ENCODE measurements around the gene ITGB8.
"Not testable (repeated sequence)": the region's sequence is repeated elsewhere in the genome, so short reads cannot be mapped to it uniquely, and the experiment has no call there.

The ITGB8 gene

DNA sequence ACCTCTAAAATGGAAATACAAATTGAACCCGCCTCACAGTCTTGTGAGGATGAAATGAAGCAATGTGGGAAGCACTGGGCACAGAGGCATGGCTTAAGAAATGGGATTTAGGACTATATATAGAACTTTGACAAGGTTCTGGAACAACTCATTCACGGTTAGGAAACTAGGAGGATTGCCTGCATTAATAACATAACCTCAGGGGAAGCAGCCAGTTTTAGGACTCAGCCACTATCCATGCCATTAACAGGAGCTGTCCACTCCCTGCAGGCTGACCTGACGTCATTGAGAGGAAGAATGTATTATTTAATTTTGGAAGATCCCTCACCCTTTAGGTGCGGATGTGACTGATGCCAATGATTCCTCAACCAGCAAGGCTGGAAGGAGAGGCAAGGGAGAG, 34.8 kb downstream of the ITGB8 start:
- Histone ChIP-seq H3K36me3 (ENCODE audit: control insufficient read depth in 2 of 2, insufficient read depth in 2 of 2, low read length in 2 of 2) (no peaks in the 10 kb centered on the region), H3K27ac (ENCODE audit: low read depth in 2 of 2, low read length in 2 of 2) (no peak overlapping the region), H3K9me3 (ENCODE audit: control insufficient read depth in 2 of 2, low read length in 2 of 2) (no peaks in the 10 kb centered on the region), H3K4me1 (ENCODE audit: control insufficient read depth in 2 of 2, insufficient read depth in 2 of 2, low read length in 2 of 2) (no peaks in the 10 kb centered on the region), H3K9ac (ENCODE audit: low read depth in 1 of 2, low read length in 2 of 2) (no peak overlapping the region), H3K27me3 (ENCODE audit: control insufficient read depth in 2 of 2, insufficient read depth in 2 of 2, low read length in 2 of 2) (no peaks in the 10 kb centered on the region), H3K4me3 (ENCODE audit: low read length in 2 of 2) (no peak overlapping the region)

DNA sequence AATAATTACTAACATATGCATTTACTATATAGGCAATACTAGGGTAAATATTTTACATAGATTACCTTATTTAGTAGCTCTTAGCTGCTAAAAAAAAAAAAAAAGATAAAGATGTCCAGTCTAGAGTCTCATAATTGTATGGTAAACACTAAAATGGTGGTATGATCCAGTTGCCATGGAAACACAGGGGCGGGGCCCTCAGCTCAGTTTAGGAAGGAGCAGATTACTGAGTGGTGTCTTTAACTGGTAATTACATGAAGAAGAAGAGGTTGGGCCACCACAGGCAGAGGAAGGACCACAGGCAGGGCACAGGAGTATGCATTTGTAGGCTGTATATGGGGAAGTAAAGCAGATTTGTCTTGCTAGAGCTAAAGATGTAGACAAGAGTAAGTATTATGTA, 43.7 kb downstream of the ITGB8 start:
- Histone ChIP-seq H3K9ac (ENCODE audit: low read depth in 1 of 2, low read length in 2 of 2) (no peak overlapping the region), H3K9me3 (ENCODE audit: control insufficient read depth in 2 of 2, low read length in 2 of 2) (no peaks in the 10 kb centered on the region), H3K36me3 (ENCODE audit: control insufficient read depth in 2 of 2, insufficient read depth in 2 of 2, low read length in 2 of 2) (no peaks in the 10 kb centered on the region), H3K27ac (ENCODE audit: low read depth in 2 of 2, low read length in 2 of 2) (no peak overlapping the region), H3K4me3 (ENCODE audit: low read length in 2 of 2) (no peak overlapping the region), H3K4me1 (ENCODE audit: control insufficient read depth in 2 of 2, insufficient read depth in 2 of 2, low read length in 2 of 2) (no peaks in the 10 kb centered on the region), H3K27me3 (ENCODE audit: control insufficient read depth in 2 of 2, insufficient read depth in 2 of 2, low read length in 2 of 2) (no peaks in the 10 kb centered on the region)

DNA sequence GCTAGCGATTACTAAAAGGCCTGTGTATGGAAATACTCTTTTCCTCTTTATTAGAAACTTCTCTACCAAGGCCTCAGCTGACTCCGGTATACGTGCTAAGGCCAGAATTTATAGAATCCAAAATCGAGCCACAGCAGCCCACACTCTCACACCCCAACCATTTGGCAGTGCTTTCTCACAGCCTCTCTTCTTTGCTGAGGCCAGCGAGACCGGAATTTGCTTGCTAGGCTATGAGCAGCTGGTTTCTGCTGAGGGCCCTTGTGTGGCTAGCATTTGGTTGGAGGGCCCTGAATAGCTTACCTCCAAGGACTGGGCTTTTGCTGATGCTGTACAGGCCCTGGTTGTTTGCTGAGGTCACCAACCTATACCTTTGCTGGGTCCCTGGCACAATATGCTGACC, 46.1 kb downstream of the ITGB8 start:
- Histone ChIP-seq H3K27ac (ENCODE audit: low read depth in 2 of 2, low read length in 2 of 2) (no peak overlapping the region), H3K36me3 (ENCODE audit: control insufficient read depth in 2 of 2, insufficient read depth in 2 of 2, low read length in 2 of 2) (peaks cover 2 to 6% of the 10 kb centered on the region in 2 donors), H3K4me1 (ENCODE audit: control insufficient read depth in 2 of 2, insufficient read depth in 2 of 2, low read length in 2 of 2) (no peaks in the 10 kb centered on the region), H3K4me3 (ENCODE audit: low read length in 2 of 2) (no peak overlapping the region), H3K9ac (ENCODE audit: low read depth in 1 of 2, low read length in 2 of 2) (no peak overlapping the region), H3K9me3 (ENCODE audit: control insufficient read depth in 2 of 2, low read length in 2 of 2) (no peaks in the 10 kb centered on the region), H3K27me3 (ENCODE audit: control insufficient read depth in 2 of 2, insufficient read depth in 2 of 2, low read length in 2 of 2) (no peaks in the 10 kb centered on the region)

DNA sequence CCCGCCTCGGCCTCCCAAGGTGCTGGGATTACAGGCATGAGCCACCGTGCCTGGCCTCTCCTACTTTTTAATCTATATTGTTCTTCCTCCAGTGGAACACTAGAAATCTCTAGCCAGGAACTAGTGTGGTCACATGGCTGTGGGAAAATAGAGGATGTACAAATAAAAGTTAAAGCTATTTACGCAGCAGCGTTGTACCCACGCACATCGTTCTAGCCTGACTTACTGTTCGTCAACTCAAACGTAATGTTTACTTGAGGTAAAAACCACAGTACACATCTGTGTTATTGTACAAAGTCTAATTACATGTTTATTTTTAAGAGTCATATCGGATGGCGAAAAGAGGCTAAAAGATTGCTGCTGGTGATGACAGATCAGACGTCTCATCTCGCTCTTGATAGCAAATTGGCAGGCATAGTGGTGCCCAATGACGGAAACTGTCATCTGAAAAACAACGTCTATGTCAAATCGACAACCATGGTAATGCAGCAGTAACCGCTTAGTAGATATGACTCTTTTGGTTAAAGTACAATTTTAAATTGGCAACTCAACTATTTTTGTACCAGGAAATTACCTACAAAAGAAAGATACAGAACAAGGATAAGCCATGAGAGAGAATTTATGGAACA, 50.8 kb downstream of the ITGB8 start:
- no peak overlapping the region for H3K9ac ChIP-seq (ENCODE audit: low read depth in 1 of 2, low read length in 2 of 2)
- no peaks in the 10 kb centered on the region for H3K27me3 ChIP-seq (ENCODE audit: control insufficient read depth in 2 of 2, insufficient read depth in 2 of 2, low read length in 2 of 2)
- no peaks in the 10 kb centered on the region for H3K9me3 ChIP-seq (ENCODE audit: control insufficient read depth in 2 of 2, low read length in 2 of 2)
- H3K4me3 ChIP-seq (ENCODE audit: low read length in 2 of 2), result no peak overlapping the region
- peaks cover 2 to 9% of the 10 kb centered on the region in 2 donors for H3K36me3 ChIP-seq (ENCODE audit: control insufficient read depth in 2 of 2, insufficient read depth in 2 of 2, low read length in 2 of 2)
- no peaks in the 10 kb centered on the region for H3K4me1 ChIP-seq (ENCODE audit: control insufficient read depth in 2 of 2, insufficient read depth in 2 of 2, low read length in 2 of 2)
- H3K27ac ChIP-seq (ENCODE audit: low read depth in 2 of 2, low read length in 2 of 2), result no peak overlapping the region

DNA sequence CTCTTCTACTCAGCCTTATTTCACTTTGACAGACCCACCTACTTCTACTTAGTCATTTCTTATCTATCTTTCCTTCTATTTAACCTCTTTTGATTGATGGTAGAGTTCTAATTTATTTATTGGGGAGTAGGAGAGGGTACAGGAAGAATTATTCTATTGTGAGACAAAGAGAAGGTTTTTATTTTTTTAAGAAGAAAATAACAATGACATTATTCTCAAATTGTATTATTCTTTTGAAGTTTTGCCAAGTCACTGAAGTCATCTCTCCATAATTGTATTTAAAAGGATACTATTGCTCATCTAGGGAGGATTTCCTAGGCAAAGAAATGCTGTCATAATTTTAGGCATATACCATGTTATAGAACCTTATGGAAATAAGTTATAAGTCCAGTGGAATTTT, 52.7 kb downstream of the ITGB8 start:
- Histone ChIP-seq H3K36me3 (ENCODE audit: control insufficient read depth in 2 of 2, insufficient read depth in 2 of 2, low read length in 2 of 2) (peaks cover 2 to 9% of the 10 kb centered on the region in 2 donors), H3K27me3 (ENCODE audit: control insufficient read depth in 2 of 2, insufficient read depth in 2 of 2, low read length in 2 of 2) (no peaks in the 10 kb centered on the region), H3K4me1 (ENCODE audit: control insufficient read depth in 2 of 2, insufficient read depth in 2 of 2, low read length in 2 of 2) (no peaks in the 10 kb centered on the region), H3K9ac (ENCODE audit: low read depth in 1 of 2, low read length in 2 of 2) (no peak overlapping the region), H3K9me3 (ENCODE audit: control insufficient read depth in 2 of 2, low read length in 2 of 2) (no peaks in the 10 kb centered on the region), H3K4me3 (ENCODE audit: low read length in 2 of 2) (no peak overlapping the region), H3K27ac (ENCODE audit: low read depth in 2 of 2, low read length in 2 of 2) (no peak overlapping the region)

- Histone ChIP-seq H3K27ac (ENCODE audit: low read depth in 2 of 2, low read length in 2 of 2) (no peak overlapping the region), H3K36me3 (ENCODE audit: control insufficient read depth in 2 of 2, insufficient read depth in 2 of 2, low read length in 2 of 2) (peaks cover 2 to 9% of the 10 kb centered on the region in 2 donors), H3K4me1 (ENCODE audit: control insufficient read depth in 2 of 2, insufficient read depth in 2 of 2, low read length in 2 of 2) (no peaks in the 10 kb centered on the region), H3K9ac (ENCODE audit: low read depth in 1 of 2, low read length in 2 of 2) (no peak overlapping the region), H3K4me3 (ENCODE audit: low read length in 2 of 2) (no peak overlapping the region), H3K27me3 (ENCODE audit: control insufficient read depth in 2 of 2, insufficient read depth in 2 of 2, low read length in 2 of 2) (no peaks in the 10 kb centered on the region), H3K9me3 (ENCODE audit: control insufficient read depth in 2 of 2, low read length in 2 of 2) (no peaks in the 10 kb centered on the region)
Measured at GRCh38 chr7:20385126-20385525, 54.4 kb downstream of the ITGB8 start.

DNA sequence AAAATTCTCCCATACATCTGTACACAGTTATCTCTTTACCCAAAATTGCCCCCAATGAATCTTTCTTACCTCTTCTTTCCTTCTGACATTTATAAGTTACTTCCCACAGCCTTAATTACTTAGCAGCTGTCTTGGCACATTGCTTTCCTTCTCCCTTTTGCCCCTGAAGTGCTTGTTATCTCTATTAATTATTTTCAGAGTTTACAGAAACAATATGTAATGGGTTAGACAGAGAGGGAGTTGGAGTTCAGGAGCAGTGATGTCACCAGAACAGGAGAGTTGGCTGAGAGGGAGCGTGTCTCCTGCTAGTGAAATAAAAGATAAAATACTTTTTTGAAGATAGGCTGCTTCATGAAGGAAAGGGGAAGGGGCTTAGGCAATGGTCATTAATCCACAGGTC, 57.4 kb downstream of the ITGB8 start:
- H3K36me3 ChIP-seq (ENCODE audit: control insufficient read depth in 2 of 2, insufficient read depth in 2 of 2, low read length in 2 of 2), result no peaks in the 10 kb centered on the region
- no peak overlapping the region for H3K4me3 ChIP-seq (ENCODE audit: low read length in 2 of 2)
- no peak overlapping the region for H3K9ac ChIP-seq (ENCODE audit: low read depth in 1 of 2, low read length in 2 of 2)
- no peaks in the 10 kb centered on the region for H3K4me1 ChIP-seq (ENCODE audit: control insufficient read depth in 2 of 2, insufficient read depth in 2 of 2, low read length in 2 of 2)
- no peak overlapping the region for H3K27ac ChIP-seq (ENCODE audit: low read depth in 2 of 2, low read length in 2 of 2)
- no peaks in the 10 kb centered on the region for H3K27me3 ChIP-seq (ENCODE audit: control insufficient read depth in 2 of 2, insufficient read depth in 2 of 2, low read length in 2 of 2)
- no peaks in the 10 kb centered on the region for H3K9me3 ChIP-seq (ENCODE audit: control insufficient read depth in 2 of 2, low read length in 2 of 2)

GRCh38 chr7:20389192-20389591, 58.5 kb downstream of the ITGB8 start:
- not testable (repeated sequence) for H3K36me3 ChIP-seq (ENCODE audit: control insufficient read depth in 2 of 2, insufficient read depth in 2 of 2, low read length in 2 of 2); H3K27ac ChIP-seq (ENCODE audit: low read depth in 2 of 2, low read length in 2 of 2); H3K4me3 ChIP-seq (ENCODE audit: low read length in 2 of 2); H3K9ac ChIP-seq (ENCODE audit: low read depth in 1 of 2, low read length in 2 of 2); H3K4me1 ChIP-seq (ENCODE audit: control insufficient read depth in 2 of 2, insufficient read depth in 2 of 2, low read length in 2 of 2); H3K27me3 ChIP-seq (ENCODE audit: control insufficient read depth in 2 of 2, insufficient read depth in 2 of 2, low read length in 2 of 2); H3K9me3 ChIP-seq (ENCODE audit: control insufficient read depth in 2 of 2, low read length in 2 of 2)

DNA sequence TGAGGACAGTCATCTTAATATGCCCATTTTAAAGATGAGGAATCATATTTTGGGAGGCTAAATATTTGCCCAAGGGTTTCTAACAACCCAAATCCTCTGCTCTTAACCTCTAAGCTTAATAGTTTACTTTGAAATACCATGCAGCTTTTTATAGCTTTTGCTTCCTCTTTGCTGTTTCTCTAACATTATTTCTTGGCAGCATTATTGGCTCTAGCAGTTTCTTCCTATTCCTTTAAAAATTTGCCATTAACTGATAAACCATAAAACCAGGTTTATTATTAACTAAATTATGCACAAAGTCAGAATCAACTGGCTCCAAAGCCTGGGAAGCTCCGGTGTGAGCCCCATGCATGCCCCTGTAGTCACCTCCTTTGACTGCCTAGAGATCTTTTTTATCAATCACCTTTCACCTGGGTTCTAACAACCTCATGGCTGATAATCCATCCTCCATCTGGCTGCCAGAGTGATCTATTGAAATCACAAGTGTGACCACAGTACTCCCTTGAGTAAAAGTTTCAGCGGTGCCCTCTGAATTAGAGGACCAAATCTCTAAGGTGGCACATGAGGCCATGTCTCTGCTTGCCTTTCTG, 62.4 kb downstream of the ITGB8 start:
- Histone ChIP-seq H3K4me3 (ENCODE audit: low read length in 2 of 2) (no peak overlapping the region), H3K27me3 (ENCODE audit: control insufficient read depth in 2 of 2, insufficient read depth in 2 of 2, low read length in 2 of 2) (no peaks in the 10 kb centered on the region), H3K9ac (ENCODE audit: low read depth in 1 of 2, low read length in 2 of 2) (no peak overlapping the region), H3K36me3 (ENCODE audit: control insufficient read depth in 2 of 2, insufficient read depth in 2 of 2, low read length in 2 of 2) (no peaks in the 10 kb centered on the region), H3K9me3 (ENCODE audit: control insufficient read depth in 2 of 2, low read length in 2 of 2) (no peaks in the 10 kb centered on the region), H3K4me1 (ENCODE audit: control insufficient read depth in 2 of 2, insufficient read depth in 2 of 2, low read length in 2 of 2) (peaks cover 0 to 2% of the 10 kb centered on the region in 2 donors), H3K27ac (ENCODE audit: low read depth in 2 of 2, low read length in 2 of 2) (no peak overlapping the region)

GRCh38 chr7:20393616-20394015, 62.9 kb downstream of the ITGB8 start:
- Histone ChIP-seq H3K27ac (ENCODE audit: low read depth in 2 of 2, low read length in 2 of 2) (no peak overlapping the region), H3K27me3 (ENCODE audit: control insufficient read depth in 2 of 2, insufficient read depth in 2 of 2, low read length in 2 of 2) (no peaks in the 10 kb centered on the region), H3K36me3 (ENCODE audit: control insufficient read depth in 2 of 2, insufficient read depth in 2 of 2, low read length in 2 of 2) (no peaks in the 10 kb centered on the region), H3K9me3 (ENCODE audit: control insufficient read depth in 2 of 2, low read length in 2 of 2) (no peaks in the 10 kb centered on the region), H3K9ac (ENCODE audit: low read depth in 1 of 2, low read length in 2 of 2) (no peak overlapping the region), H3K4me3 (ENCODE audit: low read length in 2 of 2) (no peak overlapping the region), H3K4me1 (ENCODE audit: control insufficient read depth in 2 of 2, insufficient read depth in 2 of 2, low read length in 2 of 2) (peaks cover 0 to 2% of the 10 kb centered on the region in 2 donors)
